MM.1S (cell line): ENCODE data around the gene NPIPB4.
"Not testable (repeated sequence)": the region's sequence is repeated elsewhere in the genome, so short reads cannot be mapped to it uniquely, and the experiment has no call there.

Experiments
- EZH2 ChIP-seq: fragments of 300-600 bp; sonication (generic); optimal IDR thresholded peaks from 2 replicates; pipeline ENCODE3; 2017; ENCODE audit warnings: low read depth, mild to moderate bottlenecking, antibody characterized with exemption, low read length, mixed read lengths
- TF ChIP-seq, protein P1 (sequence below): fragments of 300-600 bp; sonication (generic); IDR thresholded peaks from 2 replicates; pipeline ENCODE4 v1.5.1; 2016; ENCODE audit warnings: antibody characterized with exemption, low read length, mixed read lengths

DNA sequence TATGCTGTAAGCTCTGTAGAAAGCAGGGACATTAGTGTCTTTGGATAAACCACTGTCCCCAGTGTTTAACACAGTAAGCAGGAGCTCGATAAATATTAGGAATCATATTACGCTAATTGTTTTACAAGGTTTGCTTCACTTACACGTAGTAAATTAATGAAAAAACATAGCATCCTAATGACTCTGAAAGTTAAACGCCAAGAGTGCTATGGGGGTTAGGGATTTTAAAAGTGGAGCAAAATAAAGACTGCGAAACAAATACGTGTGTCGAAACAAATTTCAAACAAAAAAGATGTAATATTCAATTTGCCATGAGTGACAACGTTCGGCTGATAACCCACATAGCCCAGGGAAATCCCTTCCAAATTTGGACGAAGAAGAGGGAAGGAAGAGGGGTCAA lies 37.9 kb downstream of the NPIPB4 start:
- TF ChIP-seq, protein P1, sequence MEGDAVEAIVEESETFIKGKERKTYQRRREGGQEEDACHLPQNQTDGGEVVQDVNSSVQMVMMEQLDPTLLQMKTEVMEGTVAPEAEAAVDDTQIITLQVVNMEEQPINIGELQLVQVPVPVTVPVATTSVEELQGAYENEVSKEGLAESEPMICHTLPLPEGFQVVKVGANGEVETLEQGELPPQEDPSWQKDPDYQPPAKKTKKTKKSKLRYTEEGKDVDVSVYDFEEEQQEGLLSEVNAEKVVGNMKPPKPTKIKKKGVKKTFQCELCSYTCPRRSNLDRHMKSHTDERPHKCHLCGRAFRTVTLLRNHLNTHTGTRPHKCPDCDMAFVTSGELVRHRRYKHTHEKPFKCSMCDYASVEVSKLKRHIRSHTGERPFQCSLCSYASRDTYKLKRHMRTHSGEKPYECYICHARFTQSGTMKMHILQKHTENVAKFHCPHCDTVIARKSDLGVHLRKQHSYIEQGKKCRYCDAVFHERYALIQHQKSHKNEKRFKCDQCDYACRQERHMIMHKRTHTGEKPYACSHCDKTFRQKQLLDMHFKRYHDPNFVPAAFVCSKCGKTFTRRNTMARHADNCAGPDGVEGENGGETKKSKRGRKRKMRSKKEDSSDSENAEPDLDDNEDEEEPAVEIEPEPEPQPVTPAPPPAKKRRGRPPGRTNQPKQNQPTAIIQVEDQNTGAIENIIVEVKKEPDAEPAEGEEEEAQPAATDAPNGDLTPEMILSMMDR = not testable (repeated sequence)
- TF ChIP-seq EZH2 = not testable (repeated sequence)
